ELR (cell line): ENCODE results near the gene SLC5A10.

Source experiments
- DNase-seq: peaks from one replicate; pipeline ENCODE4 v3.0.0-alpha.2; 2015; ENCODE audit warnings: low read depth

SLC5A10 gene

DNA sequence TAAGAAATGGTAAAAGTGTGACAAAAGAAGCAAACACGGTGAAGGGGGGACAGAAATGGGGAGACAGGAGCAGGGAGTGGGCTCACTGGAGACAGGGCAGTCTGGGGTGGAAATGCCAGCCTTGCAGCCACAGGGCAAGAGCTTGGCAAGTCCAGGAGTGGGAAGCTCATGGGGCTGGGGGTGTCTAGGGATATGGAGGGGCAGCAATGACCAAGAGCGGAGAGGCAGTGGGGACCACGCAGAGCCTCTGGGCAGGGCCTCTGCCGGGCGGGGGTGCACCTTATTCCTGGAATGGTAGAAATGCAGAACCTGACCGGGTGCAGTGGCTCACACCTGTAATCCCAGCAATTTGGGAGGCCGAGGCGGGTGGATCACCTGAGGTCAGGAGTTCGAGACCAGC is 12.6 kb downstream of the SLC5A10 start:
- DNase-seq: no peak

DNA sequence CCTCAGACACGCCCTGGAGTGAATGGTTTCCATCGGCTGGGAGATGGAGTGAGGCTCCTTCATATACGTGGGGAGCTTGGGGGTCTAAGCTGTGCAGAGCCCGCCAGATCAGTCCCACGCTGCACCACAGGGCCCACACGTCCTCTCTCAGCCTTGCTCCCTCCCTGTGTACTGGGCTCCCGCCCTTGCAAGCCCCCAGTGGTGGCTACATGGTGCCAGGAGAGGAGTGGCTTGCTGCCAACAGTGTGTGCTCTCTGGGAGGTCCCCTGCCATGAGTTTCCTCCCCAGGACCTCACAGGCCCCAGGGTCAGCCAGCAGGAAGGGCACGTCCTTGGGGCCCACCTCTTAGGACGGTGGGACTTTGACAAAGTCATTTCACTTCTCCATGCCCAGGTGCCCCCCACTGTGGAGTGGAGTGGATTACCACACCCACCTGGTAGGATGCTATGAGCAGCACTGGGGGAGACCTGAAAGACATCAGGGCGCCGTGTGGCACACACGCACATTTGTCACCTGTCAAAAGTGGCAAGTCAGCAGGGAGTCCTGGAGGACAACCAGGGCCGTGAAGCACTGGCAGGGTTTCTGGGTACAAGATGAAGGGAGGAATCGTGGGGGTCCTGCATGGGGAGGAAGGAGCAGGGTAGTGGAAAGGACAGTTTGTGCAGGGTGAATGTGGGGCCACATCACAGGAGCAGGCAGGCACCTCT is 13.7 kb downstream of the SLC5A10 start:
- DNase-seq: no peak

DNA sequence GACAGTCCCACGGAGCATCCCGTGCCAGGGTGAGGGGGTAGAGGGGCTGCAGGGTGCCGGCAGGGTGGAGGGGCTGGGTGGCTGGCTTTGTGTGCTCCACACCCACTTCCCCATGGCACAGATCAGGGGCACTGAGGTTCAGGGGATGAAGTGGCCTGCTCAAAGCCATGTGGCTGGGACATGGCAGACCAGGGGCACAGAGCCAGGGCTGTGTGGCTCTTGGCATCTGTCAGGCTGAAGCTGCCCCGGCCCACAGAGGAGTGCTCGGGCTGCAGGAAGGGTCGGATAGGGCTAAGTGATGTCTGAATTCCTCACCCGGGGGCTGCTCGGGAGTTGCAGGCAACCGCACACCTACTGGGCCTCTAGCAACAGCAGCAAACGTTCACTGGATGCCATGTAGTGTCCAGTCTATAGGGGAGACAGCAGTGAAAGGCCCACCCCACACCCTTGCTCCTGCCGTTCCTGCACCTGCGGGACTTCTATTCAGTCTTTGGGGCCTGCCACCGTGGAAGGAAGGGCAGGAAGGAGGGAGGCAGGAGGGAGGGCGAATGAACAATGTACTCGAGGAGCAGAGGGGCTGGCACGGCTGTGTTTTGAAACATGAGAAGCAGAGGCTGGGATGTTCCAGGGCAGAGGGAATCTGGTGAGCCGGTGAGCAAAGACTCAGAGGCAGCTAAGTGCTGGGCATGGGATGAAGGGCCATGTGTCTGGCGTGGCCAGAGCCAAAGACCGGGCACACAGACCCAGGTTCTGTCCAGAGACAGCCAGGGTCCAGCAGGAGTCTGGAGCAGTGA is 15.1 kb downstream of the SLC5A10 start:
- no peak for DNase-seq

DNA sequence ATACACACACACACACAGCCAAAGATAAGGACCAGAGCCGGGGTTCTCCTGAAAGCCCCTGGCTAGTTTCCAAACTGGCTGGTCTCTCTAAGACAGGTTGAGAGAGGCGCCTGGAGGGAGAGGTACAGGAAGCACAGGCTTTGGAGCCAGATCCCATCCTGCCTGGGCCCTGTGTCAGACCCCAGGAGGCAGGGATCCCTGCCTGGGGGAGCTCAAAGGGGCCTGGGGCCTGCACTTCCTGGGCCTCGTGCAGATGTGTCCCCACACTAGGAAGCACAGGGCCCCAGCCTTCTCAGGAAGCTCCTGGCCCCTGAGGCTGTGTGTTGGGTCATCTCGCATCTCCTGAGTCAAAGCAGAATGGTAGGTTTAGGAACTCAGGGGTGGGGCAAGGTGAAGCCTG is 16.0 kb downstream of the SLC5A10 start:
- peak; percentile 63 for DNase-seq

DNA sequence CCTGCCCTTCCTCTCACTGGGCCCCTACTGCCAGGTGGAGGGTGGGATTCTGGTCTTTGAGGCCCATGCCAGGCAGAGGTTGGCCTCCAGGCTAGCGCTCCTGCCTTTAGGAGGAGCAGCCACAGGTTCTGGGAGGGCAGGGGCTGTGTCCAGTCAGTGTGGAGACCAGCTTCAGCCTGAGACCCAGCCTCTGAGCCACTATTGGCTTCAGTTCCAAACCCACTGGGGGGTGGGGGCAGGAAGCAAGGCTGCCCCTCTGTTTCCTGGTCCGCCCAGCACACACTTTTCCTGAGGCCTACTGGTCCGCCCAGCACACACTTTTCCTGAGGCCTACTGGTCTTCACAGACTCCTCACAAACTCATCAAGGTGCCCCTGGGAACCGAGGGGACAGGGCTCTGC is 16.4 kb downstream of the SLC5A10 start:
- no peak for DNase-seq

DNA sequence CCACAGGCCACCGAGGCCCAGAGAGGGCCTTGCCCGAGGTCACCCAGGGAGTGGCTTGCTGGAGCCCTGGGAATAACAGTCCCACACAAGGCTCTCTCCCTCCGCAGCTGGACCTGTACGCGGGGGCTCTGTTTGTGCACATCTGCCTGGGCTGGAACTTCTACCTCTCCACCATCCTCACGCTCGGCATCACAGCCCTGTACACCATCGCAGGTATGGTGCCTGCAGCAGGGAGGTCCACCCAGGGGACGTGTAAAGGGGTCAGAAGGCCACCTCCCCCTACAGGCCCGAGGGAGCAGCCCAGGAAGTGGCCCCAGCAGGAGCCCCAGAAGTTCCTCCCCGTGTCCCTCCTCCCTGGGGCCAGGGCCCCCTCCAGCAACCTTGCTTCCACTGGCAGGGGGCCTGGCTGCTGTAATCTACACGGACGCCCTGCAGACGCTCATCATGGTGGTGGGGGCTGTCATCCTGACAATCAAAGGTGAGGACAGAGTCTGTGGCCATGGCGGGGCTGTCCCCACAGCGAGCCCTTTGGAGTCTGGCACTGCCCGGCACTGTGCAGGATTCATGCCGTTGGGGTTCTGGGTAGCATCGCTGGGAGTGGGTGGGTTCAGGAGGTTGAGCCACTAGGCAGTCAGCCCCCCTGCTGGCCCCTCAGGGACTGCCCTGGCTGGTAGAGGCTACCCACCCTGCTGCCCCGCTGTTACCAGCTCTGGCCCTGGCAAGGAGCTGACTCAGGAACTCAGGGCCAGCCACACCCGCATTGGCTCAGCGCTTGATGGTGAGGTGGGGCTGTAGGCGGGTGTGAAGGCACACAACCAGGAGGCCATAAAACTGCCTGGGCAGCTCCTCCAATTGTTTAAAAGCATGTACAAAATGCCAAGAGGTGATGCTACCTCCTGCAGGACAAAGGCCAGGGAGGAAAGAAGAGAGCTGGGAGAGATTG is 17.3 kb downstream of the SLC5A10 start:
- DNase-seq: peak; percentile 44

DNA sequence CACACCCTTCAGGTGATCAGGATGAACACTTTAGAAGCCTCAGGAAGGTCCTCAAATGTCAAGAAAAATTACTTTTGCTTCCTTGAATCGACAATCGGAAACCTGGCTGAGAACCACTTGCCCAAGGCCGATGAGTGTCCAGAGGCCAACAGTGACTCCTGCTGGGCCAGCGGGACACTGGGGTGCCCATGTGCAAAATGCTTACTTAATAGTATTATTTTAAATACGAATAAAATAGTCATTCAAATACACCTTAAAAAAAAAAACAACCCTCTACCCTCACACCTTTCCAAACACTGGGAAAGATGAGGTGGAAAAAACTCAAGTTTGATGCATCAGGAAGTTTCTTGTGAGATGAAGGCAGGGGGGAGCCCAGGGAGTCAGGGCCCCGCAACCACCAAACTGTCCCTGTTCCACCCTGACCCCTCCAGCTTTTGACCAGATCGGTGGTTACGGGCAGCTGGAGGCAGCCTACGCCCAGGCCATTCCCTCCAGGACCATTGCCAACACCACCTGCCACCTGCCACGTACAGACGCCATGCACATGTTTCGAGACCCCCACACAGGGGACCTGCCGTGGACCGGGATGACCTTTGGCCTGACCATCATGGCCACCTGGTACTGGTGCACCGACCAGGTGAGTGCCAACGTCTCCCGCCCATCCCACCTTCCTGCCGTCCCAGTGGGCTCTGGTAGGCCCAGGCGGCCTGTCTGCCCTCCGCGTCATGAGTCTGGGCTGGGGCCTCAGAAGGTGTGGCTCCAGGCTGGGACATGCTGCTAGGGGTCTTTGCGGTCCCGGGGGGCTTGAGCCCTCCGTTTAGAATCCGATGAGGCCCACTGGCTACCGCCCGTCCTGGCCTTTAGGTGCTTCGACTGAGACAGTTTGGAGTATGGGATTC is 18.9 kb downstream of the SLC5A10 start:
- DNase-seq: no peak

DNA sequence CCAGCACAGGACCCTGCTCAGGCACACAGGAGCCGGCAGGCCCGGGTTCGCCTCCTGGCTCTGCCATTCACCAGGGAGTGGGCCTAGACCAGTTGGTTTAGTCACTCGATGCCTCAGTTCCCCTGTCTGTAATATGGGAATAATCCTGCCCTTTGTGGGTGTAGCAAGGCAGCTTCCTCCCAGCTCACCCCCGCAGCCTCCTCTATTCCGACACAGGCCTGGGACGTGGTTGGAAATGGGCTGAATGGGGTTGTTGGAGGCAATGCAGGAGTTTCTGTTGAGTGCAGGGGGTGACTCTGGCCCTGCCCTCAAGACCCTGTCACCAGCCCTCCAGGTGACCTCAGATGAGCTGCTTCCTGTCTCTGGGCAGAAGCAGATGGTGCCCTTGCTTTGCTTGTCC is 19.8 kb downstream of the SLC5A10 start:
- DNase-seq: no peak

DNA sequence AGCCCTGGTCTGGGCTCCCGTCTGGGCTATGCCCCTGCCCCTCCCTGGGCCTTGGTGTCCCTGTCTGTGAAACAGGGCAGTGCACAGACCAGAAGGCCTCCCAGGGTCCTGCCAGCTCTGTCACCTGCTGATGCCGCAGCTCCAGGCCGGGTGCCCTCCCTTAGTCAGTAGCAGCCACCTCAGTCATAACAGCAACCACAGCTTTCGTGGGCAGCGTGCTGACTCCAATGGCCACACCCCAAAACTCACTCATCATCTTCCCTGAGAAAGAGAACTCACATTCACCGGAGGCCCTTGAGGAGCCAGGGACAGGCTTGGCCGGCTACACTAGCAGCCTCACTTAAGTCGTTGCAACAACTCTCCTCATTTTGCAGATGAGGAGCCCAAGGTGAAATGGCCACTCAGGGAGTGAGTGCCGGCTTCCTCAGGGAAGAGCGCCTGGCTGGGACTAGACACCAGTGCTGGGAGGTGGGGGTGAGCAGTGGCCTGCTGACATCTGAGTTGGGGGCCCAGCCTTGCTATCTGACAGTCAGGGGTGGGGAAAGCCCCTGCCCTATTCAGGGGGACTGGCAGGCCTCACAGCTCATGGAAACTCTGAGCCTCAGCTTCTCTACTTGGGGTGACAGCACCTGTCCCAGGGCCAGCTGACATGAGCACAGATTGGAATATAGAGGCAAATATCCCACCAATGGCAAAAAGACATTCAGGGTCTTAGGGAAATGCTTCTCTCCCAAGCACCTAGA is 22.6 kb downstream of the SLC5A10 start:
- DNase-seq: peak; percentile 54

DNA sequence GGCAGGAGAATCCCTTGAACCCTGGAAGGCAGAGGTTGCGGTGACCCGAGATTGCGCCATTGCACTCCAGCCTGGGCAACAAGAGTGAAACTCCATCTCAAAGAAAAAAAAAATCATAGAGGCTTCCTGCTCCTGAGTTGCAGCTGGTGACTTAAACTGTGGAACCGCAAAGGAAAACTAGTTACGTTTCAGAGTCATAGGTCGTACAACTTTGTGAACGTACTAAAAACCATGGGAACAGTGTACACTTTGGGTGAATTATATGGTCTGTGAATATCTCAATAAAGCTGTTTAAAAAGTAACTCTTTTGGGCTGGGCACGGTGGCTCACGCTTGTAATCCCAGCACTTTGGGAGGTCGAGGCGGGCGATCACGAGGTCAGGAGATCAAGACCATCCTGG is 23.6 kb downstream of the SLC5A10 start:
- no peak for DNase-seq

DNA sequence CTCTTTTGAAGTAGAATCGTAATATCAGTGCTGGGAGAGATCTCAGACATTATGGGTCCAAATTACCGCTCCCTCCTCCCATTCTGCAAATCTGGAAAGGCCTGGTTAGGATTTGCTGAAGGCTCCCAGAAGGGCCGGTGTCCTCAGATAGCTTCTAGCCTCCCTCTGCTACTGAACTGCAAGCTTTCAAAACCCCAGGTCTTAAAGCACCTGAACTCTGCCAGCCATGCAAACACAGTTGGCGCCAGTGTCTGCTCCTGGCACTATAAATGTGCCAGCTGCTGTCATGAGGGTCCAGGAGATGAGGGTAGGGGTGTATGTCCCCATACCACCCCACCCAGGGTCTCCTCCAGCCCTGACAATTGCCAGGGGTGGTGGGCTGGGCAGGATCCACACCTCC is 24.2 kb downstream of the SLC5A10 start:
- no peak for DNase-seq

DNA sequence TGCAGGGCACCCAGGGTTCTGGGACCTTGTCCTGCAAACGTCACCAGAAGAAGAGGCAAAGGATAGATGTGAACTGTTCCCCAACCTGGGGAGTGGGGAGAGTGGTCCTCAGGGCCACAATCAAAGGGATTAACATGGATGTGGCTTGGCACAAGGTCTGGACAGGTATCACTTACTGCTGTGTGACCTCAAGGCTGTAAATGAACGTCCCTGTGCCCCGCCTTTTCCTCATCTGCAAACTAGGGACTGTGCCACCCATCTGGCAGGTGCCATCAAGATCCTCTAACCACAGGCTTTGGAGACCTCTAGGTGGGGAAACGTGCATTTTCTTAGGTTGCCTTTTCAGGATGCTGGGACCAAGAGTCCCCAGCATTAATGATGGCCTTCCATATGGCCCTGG is 25.1 kb downstream of the SLC5A10 start:
- DNase-seq: no peak

DNA sequence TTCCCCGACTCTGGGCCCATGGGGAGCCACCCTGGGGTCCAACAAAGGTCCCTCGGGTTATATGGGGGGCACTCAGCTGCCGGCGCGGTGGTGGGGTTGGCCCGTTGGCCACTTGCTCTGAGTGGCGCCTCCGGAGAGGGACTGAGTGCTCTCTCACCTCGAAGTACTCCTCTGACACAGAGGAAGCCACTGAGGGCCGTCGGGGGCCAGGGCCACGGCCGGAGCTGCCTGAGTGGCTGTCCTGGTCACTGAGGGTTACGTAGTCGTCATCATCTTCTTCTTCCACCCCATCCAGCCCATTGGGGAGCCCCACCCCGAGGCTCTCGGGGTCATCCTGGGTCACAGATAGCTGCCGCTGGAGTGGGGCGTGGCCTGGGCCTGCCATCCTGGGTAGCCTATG is 25.7 kb downstream of the SLC5A10 start:
- no peak for DNase-seq

DNA sequence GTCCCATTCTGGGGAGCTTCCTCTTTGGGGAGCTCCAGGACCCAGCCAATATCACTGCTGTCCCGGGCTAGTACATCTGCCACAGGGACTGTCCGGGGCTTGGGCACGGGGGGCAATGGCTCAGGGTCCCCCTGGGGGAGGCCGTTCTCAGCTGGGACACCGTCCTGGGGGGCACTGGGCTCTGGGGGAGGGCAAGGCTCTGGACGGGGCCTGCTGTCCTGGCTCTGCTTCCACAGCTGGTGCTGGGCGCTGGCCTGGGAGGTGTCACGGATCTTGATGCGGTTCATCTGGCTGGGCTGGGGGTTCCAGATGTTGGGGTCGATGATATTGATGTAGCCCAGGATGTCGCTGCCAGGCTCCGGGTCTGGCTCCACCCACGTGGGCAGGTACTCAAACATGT is 26.1 kb downstream of the SLC5A10 start:
- no peak for DNase-seq

DNA sequence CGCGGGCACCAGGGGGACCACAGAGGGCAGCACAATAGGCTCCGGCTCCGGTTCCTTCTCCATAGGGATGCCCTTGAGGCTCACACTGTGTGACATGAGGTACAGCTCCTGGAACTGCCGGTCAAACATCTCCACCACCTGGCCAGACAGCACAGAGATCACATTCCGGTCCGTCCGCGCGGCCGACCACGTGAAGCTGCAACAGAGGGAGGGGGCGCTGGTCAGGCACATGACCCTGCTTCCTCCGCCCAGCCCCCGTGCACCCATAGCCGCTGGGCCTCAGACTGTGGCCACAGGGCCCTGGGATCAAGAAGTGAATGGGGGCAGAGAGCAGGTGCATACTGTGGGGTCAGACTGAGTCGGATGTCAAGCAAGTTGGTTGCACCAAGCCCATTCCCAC is 26.7 kb downstream of the SLC5A10 start:
- DNase-seq: no peak

DNA sequence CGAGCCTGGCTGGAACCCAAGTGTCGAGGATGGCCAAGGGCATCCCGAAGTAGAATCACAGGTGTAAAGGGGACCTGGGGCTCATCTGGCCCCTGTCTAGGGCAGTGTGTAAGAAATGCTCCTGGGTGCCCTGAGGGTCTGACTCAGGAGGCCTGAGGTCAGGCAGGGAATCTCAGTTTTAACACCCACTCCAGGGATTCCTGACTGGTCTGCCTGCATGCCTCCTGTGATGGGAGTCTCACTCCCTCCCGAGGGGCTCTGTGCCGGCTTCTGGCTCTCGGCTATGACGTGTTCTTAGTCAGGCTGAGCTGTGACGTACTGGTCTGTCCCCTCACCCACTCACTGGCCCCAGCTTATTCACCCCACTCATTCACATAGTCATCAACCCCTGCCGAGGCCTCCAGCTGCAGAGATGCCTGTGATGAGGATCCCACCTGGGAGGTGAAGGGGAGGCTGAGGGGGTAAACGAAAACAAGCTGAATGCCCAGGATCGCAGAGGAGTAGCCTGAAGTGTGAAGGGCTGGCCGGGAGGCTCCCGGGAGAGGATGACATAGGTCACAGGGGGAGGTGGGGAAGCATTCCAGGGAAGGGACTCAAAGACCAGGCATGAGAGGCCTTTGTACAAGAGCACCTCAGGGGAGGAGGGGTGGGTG is 28.8 kb downstream of the SLC5A10 start:
- peak; percentile 83 for DNase-seq

DNA sequence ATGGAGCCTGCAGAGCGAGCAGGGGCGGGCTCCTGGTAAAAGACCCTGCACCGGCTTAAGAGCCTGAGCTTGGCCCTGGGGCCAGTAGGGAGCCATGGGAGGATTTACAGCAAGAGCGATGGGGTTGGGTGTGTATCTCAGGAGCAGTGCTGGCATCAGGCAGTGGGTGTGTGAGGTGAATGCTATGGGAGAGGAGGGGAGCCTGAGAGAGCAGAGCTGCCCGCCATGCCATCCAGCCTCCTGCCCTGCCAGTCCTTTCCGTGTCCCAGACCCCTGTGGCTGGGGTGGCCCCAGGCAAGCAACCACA is 29.3 kb downstream of the SLC5A10 start:
- no peak for DNase-seq

DNA sequence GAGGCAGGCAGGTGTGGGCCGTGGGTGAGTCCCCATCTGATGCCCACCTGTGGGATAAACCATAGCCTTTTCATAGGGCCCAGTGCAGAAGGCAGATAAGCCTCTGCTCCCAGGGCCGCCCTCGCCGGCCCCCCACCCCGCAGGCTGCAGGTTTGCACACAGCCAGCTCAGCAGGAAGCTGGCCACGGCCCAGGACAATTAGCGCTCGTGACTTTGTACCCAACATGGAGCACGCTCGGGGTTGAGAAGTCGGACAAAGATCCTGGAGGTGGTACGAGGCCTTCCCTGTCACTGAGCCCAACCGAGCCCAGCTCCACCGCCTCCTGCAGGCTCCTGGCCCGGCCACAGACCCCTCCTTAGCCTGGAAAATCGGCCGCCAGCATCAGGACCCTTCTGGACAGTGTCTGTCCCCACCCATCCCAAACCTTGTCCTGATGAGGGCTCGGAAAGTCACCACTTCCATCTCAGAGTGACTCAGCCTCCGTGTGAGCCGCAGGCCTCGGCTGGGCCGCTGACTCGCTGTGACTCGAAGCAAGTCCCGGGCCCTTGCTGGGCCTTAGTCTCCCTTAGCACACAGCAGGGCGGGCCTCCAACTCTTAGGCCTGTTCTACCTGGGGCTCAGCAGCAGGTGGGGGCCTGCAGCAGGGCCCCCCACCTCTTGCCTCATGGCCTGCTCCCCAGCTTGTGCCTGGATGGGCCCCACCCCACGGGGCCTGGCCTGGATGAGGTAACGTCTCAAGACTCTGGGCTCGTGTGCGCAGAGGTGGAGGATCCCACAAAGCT is 29.9 kb downstream of the SLC5A10 start:
- peak; percentile 87 for DNase-seq

DNA sequence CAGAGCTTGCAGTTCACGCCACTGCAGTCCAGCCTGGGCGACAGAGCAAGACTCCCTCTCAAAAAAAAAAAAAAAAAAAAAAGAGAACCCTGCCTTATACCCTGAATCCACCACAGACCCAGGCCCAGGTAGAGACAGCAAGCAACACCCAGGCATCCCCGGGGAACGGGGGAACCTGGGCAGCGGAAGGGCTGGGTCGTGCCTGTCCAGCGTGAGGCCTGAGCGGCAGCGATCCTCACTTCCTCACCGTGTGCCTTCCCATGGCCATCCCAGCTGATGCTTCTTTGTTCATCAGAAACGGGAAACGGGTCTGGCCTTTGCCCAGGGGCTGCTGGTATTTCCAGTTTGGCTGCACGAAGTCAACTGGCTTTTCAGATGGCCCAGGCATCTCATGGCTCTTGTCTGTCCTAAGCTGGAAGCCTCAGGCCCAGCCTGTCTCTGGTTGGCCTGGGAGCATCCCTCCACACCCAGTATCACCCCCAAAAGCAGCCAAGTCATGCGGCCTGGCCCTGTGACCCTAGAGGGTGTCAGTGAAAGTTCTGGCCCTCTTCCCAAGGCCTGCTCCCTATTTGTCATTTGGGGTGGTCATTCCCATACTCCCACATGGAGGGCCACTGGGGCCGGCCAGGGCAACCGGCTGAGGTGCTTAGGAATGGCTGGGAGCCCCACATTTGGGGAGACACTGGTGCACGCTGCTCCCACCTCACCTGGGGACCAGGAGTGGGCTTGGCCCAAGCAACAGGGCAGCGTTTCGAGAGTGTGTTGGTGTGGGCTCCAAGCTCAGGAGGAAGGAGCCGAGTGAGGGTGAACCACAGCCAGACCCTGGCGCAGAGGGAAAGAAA is 32.5 kb downstream of the SLC5A10 start:
- DNase-seq: no peak
